ENCODE data around the gene MRPL42. TPM values are rescaled to one million over a fixed set of nuclear protein-coding genes. Genes with fewer than 3 reads are reported as not detected.
"Not testable (repeated sequence)": the region's sequence is repeated elsewhere in the genome, so short reads cannot be mapped to it uniquely, and the experiment has no call there.

Gene MRPL42
- total RNA-seq, 1 donor from 2014 or later: 82.2 TPM

- DNase-seq: no peak
Observed at GRCh38 chr12:93549174-93549573, 81.9 kb downstream of the MRPL42 start.

DNA sequence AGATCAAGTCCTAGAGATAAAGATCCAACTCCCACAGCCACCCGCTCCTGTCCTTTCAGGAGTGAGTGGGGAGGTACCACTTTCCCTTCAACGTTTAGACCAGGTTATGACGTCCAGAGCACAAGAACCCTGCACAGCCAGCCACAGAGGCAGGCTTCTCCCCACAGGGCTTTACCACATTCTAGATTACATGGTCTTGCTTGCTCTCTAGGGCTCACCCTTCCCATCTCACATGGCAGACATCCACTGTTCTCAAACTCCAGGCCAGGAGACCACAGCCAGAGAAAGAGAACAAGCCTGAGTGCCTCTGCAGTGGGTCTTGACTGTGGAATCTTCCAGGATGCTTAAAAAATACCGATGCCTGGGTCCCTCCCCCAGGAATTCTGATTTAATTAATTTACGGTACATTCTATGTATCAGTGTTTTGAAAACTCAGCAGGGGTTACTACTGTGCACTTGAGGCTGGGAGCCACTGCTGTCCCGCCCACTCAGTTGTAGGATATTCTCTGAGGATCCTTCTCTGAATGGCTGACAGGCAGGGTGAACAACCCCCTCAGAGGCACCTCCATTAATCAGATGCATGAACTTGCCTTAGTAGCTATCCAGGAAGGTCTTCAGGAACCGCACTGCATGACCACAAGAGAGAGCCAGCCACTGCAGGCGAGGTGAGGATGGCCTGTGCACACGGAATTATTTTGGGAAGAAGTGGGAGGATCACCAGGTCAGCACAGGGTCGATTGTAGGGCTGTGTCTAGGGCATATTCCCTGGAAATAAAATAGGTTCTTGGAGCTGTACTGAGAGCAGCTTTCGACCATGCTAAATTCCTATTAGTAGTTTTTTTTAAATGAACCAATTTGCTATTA is 83.7 kb downstream of the MRPL42 start:
- DNase-seq: no peak

- no peak for DNase-seq
Observed at GRCh38 chr12:93552427-93552826, 85.1 kb downstream of the MRPL42 start.

DNA sequence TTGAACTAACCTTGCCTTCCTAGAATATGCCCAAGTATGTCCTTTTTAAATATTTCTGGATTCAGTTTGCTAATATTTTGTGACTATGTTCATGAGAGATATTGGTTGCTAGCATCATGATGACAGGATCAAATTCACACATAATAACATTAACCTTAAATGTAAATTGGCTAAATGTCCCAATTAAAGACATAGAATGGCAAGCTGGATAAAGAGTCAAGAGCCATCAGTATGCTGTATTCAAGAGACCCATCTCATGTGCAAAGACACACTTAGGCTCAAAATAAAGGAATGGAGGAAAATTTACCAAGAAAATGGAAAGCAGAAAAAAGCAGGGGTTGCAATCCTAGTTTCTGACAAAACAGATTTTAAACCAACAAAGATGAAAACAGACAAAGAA is 90.6 kb downstream of the MRPL42 start:
- not testable (repeated sequence) for DNase-seq

DNA sequence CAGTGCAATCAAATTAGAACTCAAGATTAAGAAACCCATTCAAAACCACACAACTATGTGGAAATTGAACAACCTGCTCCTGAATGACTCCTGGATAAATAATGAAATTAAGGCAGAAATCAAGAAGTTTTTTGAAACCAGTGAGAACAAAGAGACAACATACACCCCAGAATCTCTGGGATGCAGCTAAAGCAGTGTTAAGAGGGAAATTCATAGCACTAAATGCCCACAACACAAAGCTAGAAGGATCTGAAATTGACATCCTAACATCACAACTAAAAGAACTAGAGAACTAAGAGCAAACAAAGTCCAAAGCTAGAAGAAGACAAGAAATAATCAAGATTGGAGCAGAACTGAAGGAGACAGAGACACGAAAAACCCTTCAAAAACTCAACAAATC is 91.4 kb downstream of the MRPL42 start:
- not testable (repeated sequence) for DNase-seq

DNA sequence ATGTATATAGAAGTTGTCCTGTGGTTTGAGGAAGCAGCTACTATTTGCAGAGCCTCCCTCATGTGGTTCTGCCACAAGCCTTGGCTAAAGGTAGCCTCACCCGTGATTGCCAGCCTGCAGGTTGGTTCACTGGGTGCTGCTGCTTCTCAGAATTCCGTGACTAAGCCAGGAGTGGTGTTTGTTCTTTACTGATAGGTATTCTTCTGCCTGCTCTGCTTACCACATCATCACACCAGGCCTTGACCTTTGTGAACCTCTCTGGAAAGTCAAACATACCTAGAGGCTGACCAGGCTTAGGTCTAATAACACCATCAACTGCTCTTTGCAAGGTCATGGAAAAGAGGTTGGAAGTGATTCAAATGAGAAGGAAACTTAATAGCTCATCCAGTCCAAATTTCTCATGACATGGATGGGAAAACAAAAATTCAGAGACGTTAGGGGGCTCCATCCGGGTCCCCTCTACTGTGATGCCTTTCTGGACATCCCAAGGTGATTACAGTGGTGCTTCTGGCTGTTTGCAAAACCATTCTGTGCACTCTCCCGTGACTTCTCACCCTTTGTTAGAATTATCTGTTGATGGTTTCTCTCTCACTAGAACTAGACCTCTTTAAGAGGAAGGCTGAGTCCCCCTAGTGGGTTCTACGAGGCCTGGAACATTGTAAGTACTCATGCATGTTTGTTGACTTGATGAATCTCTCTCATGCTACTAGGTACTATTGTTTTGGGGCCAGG is 96.7 kb downstream of the MRPL42 start:
- no peak for DNase-seq

GRCh38 chr12:93565760-93566159 is 98.4 kb downstream of the MRPL42 start:
- no peak for DNase-seq

Small RNA genes lying within 50 kb of the gene (small RNA-seq; reads per million reads assigned to genes)
- not detected for gene RF00019

Other genes with a start within 250 kb of the MRPL42 start
- gene NUDT4, start 89.6 kb upstream of the MRPL42 start, total RNA-seq: 151 TPM
- 180 TPM for gene UBE2N, start 25.6 kb upstream of the MRPL42 start, total RNA-seq
- 71.4 TPM for gene SOCS2, start 105.2 kb downstream of the MRPL42 start, total RNA-seq
- 10.3 TPM for gene CRADD, start 209.9 kb downstream of the MRPL42 start, total RNA-seq